Right lobe of liver (tissue), 4 donors: ENCODE measurements around the gene LRRC28.

Experiments
- POLR2A ChIP-seq: fragments of 450-650 bp; IDR thresholded peaks from one replicate; pipeline ENCODE4 v1.6.1; 2017; ENCODE audit warnings: antibody characterized with exemption, mild to moderate bottlenecking
- TF ChIP-seq, protein P1 (sequence below), 4 donors: fragments of 200-600 bp in 3 of 4; fragments of 450-650 bp in 1 of 4; IDR thresholded peaks; one replicate each; pipeline versions ENCODE4 v1.5.1 to v1.8.0; 2016 to 2022; ENCODE audit warnings: antibody characterized with exemption in 4 of 4, mild to moderate bottlenecking in 2 of 4
- donor health status: DM: no; HTN: no; CAD: no.
- donor health status: DM: no; HTN: no; CAD: no.
- donor health status: DM: no; HTN: yes; CAD: no.

DNA sequence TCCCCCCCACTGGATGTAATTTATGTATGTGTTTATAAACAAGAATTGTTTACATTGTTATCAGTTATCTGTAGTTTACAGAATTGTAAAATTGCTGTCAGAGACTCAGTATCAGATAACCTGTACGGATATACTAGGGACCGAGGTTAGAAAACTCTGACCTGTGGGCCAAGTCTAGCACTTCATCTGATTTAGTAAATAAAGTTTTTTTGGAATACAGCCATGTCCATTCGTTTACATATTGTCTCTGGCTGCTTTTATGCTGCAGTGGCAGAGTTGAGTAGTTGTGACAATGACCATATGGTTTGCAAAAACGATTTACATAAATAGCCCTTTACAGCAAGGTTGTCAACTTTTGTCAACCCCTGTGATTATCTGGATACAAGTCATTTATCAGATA lies 52.6 kb downstream of the LRRC28 start:
- TF ChIP-seq, protein P1, sequence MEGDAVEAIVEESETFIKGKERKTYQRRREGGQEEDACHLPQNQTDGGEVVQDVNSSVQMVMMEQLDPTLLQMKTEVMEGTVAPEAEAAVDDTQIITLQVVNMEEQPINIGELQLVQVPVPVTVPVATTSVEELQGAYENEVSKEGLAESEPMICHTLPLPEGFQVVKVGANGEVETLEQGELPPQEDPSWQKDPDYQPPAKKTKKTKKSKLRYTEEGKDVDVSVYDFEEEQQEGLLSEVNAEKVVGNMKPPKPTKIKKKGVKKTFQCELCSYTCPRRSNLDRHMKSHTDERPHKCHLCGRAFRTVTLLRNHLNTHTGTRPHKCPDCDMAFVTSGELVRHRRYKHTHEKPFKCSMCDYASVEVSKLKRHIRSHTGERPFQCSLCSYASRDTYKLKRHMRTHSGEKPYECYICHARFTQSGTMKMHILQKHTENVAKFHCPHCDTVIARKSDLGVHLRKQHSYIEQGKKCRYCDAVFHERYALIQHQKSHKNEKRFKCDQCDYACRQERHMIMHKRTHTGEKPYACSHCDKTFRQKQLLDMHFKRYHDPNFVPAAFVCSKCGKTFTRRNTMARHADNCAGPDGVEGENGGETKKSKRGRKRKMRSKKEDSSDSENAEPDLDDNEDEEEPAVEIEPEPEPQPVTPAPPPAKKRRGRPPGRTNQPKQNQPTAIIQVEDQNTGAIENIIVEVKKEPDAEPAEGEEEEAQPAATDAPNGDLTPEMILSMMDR (IDR thresholded peaks at IDR 0.05): no peak
- no peak for TF ChIP-seq POLR2A
